Activated CD4-positive, alpha-beta T cell treated with anti-CD3 and anti-CD28 coated beads, Interleukin-2, amount 10 ng/mL, durations not matched to agents 7 days and 5 days (primary cell): ENCODE data around the gene LONP2. TPM values are rescaled to one million over a fixed set of nuclear protein-coding genes. Genes with fewer than 3 reads are reported as not detected.
"Not testable (repeated sequence)": the region's sequence is repeated elsewhere in the genome, so short reads cannot be mapped to it uniquely, and the experiment has no call there.

Experiments used
- CTCF ChIA-PET: fragments of 350-600 bp; sonication (Branson Sonifier 250); formaldehyde crosslinking; loops from one replicate; lab custom pipeline; 2021; ENCODE audit warnings: antibody characterized with exemption; lab: Charles Lee
- POLR2A ChIA-PET: fragments of 350-600 bp; sonication (Branson Sonifier 250); formaldehyde crosslinking; loops from one replicate; lab custom pipeline; 2021; ENCODE audit warnings: antibody characterized with exemption; lab: Charles Lee
- DNase-seq: peaks from one replicate; pipeline ENCODE4 v3.0.0-alpha.2; 2020
- H3K27ac Mint-ChIP-seq: one replicate; pipeline ENCODE4 v1.8.0; 2021; ENCODE audit warnings: mild to moderate bottlenecking, moderate library complexity, mixed read lengths
- H3K27me3 Mint-ChIP-seq: one replicate; pipeline ENCODE4 v1.8.0; 2021; ENCODE audit warnings: mixed read lengths
- H3K36me3 Mint-ChIP-seq: one replicate; pipeline ENCODE4 v1.8.0; 2021; ENCODE audit warnings: low read depth, mixed read lengths
- H3K4me1 Mint-ChIP-seq: one replicate; pipeline ENCODE4 v1.8.0; 2021; ENCODE audit warnings: mixed read lengths
- H3K4me3 Mint-ChIP-seq: one replicate; pipeline ENCODE4 v1.8.0; 2021; ENCODE audit warnings: mild to moderate bottlenecking, moderate library complexity, mixed read lengths
- H3K9me3 Mint-ChIP-seq: one replicate; pipeline ENCODE4 v1.8.0; 2021; ENCODE audit warnings: mixed read lengths
- total RNA-seq, 2 experiments: library from RNA; stranded (reverse); gene quantifications; one replicate each; pipeline ENCODE4 v1.2.3, GENCODE V29; 2021

The LONP2 gene
- total RNA-seq, 2 experiments from 2014 or later, result 62.8 to 68.2 TPM

DNA sequence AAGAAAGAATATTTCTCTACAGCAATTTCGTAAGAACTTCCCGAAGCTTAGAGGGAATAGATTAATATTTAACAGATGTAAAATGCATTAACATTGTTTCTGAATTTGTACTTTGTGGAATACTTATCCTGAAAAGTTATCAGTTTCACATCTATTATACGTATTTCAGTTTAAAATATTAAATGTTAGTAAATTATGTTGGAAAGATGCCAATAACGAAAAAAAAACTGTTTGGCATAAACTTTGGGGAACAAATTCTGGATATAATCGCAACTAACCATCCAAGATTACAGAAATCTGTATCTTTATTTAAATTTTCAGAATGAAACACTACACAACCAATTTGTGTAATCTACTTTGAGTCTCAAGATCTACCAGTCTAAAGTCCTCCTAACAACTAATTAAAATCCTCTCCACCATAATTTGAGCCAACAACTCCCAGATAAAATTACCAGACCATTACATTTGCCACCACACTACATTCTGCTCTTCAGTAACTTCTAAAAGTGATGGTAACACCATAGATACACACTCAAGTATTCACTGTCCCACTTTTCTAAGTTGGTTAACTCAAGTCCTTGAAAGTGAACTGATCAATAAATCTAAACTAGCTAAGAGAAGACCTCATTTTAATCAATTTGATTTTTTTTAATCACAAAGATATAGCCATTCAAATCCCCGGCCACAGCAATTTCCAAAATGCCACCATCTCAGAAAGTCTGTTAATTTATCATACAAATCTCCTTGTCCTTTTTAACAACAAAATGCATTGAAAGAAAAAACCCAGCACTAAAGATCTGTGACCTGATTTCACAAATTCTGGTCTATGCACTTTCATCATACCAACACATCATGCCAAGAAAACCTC, 139.1 kb downstream of the LONP2 start:
- CTCF ChIA-PET, result interaction anchor here (1.7 kb wide), 1 partner anchor 14 kb away, joined by 5 read pairs; no protein-coding TSS in a partner anchor
- H3K27me3 Mint-ChIP-seq, result no peaks in the 10 kb centered on the region
- POLR2A ChIA-PET, result interaction anchor here (0.7 kb wide), 1 partner anchor 18 kb away, joined by 3 read pairs; no protein-coding TSS in a partner anchor
- peak overlapping the region; percentile 94 for H3K27ac Mint-ChIP-seq
- peak overlapping the region; percentile 99 for H3K4me3 Mint-ChIP-seq
- no peaks in the 10 kb centered on the region for H3K9me3 Mint-ChIP-seq
- DNase-seq, result no peak
- H3K36me3 Mint-ChIP-seq, result peaks cover 5% of the 10 kb centered on the region
- peaks cover 40% of the 10 kb centered on the region for H3K4me1 Mint-ChIP-seq

DNA sequence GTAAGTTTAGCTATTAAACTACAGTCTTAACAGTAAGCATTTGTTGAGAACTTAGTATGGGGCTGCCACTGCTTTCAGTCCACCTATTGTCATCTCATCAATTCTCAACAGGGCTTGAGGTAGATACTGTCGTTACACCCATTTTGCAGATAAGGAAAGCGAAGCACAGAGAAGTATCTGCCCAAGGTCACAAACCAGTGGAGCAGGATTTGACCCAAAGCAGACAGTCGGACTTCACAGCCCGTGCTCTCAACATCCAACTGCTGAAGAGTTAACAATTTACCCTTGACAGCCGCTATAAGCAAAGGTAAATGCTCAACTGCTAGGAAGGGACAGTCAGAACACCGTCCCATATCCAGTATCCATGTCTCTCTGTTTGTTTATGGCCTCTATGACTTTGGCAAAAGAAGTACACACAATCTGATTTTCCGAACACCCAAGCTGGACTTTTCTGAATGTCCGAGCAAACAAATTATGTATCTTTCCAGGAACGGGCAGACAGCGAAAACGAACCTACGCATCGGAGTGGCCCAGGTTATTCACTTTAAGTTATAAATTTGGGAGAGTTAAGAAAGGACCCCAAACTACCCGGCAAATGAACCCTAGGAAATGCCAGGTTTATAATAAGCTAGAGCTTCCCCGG, 139.9 kb downstream of the LONP2 start:
- ChIA-PET CTCF (interaction anchor here (1.2 to 1.7 kb wide), 2 partner anchors 14 to 245 kb away, joined by 3 to 5 read pairs; no protein-coding TSS in a partner anchor), POLR2A (no interaction called here)
- Mint-ChIP-seq H3K27ac (peak overlapping the region; percentile 94), H3K4me1 (peaks cover 33% of the 10 kb centered on the region), H3K36me3 (peaks cover 5% of the 10 kb centered on the region), H3K9me3 (no peaks in the 10 kb centered on the region), H3K27me3 (no peaks in the 10 kb centered on the region), H3K4me3 (peak overlapping the region; percentile 99)
- peak; percentile 28 for DNase-seq

GRCh38 chr16:48384520-48385252, 140.6 kb downstream of the LONP2 start:
- peak; percentile 37 for DNase-seq
- POLR2A ChIA-PET, result no interaction called here
- H3K36me3 Mint-ChIP-seq, result peaks cover 5% of the 10 kb centered on the region
- H3K27me3 Mint-ChIP-seq, result no peaks in the 10 kb centered on the region
- no peaks in the 10 kb centered on the region for H3K9me3 Mint-ChIP-seq
- CTCF ChIA-PET, result interaction anchor here (0.7 to 3.2 kb wide), 4 partner anchors 9 to 244 kb away, joined by 3 to 12 read pairs (median 4); no protein-coding TSS in a partner anchor
- H3K4me1 Mint-ChIP-seq, result peaks cover 26% of the 10 kb centered on the region
- H3K4me3 Mint-ChIP-seq, result peak overlapping the region; percentile 99
- H3K27ac Mint-ChIP-seq, result peak overlapping the region; percentile 94

DNA sequence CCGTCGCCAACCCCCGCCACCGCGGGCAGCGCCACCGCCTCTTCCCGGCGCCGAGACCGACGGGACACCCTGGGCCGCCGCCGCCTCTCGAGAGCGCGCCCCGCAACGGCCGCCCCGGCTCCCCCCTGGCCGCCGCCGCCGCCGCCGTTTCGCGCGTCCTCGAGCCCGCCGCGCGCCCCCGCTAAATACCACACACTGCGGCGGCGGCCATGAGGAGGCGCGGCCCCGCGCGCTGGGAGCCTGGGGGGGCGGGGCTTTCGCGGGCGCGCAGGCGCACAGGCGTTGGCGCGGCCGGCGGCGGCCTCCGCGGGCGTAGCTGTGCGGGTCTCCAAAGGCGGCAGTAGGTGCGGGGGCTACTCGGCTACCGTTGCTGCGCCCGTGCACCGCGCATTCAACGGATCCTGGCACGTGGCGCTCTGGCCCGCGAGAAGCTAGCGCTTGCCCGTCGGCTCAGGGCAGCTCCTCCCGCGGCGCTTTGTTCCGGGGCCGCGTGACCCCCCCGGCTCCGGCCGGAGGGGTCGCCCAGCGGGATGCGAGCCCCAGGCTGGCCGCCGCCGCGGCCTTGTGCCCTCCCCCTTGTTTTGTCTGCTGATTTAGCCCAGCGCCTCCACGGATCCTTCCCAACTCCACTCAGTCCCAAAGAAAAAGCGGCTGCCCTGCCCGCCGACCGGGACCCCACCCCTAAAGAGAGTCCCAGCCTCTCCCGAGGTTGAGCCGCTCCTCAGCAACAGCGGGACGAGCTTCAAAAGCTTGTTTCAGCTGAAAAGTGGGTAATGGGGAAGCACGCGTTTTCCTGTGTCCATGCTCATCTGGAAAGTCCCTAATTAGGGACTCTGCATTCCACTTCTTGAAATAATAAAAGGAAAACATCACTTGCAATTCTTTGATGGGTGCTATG, 141.4 kb downstream of the LONP2 start, which contains the start of gene SIAH1:
SIAH1 (minus strand) TSS at position 161 of the 898 bp plus-strand sequence. CDS start 22,985 bp downstream, outside the sequence.
- peaks cover 21% of the 10 kb centered on the region for H3K4me1 Mint-ChIP-seq
- H3K27ac Mint-ChIP-seq, result peak within 1 kb of the TSS; percentile 94
- peaks cover 5% of the 10 kb centered on the region for H3K36me3 Mint-ChIP-seq
- no peaks in the 10 kb centered on the region for H3K9me3 Mint-ChIP-seq
- POLR2A ChIA-PET, result no interaction called here
- H3K27me3 Mint-ChIP-seq, result no peaks in the 10 kb centered on the region
- peak within 1 kb of the TSS; percentile 99 for H3K4me3 Mint-ChIP-seq
- DNase-seq, result peak; percentile 83
- CTCF ChIA-PET, result interaction anchor here (0.7 to 3.2 kb wide), 4 partner anchors 8 to 243 kb away, joined by 3 to 12 read pairs (median 3); no protein-coding TSS in a partner anchor

GRCh38 chr16:48386559-48387312, 142.6 kb downstream of the LONP2 start:
- Mint-ChIP-seq H3K4me1 (peaks cover 16% of the 10 kb centered on the region), H3K4me3 (peak overlapping the region; percentile 80), H3K36me3 (peaks cover 5% of the 10 kb centered on the region), H3K27ac (peak overlapping the region; percentile 27), H3K9me3 (no peaks in the 10 kb centered on the region), H3K27me3 (no peaks in the 10 kb centered on the region)
- ChIA-PET CTCF (interaction anchor here (0.6 to 3.2 kb wide), 5 partner anchors 11 to 237 kb away, joined by 3 to 12 read pairs (median 3); no protein-coding TSS in a partner anchor), POLR2A (no interaction called here)
- DNase-seq, result no peak

DNA sequence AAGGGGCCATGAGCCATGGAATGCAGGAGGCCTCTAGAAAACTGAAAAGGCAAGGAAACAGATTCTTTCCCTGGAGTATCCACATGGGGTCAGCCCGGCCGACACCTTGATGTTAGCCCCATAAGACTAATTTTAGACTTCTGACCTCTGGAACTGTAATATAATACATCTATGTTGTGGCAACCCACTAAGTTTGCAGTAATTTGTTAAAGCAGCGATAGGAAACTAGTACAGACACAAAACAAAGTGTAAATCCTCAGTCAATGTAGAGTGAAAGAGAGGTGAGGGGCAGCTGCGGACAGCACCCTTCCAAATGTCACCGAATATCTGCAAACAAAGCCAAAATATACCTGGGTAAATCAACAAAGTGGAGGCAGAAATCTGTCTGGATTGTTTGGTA, 148.3 kb downstream of the LONP2 start:
- H3K4me1 Mint-ChIP-seq, result peaks cover 7% of the 10 kb centered on the region
- H3K9me3 Mint-ChIP-seq, result no peaks in the 10 kb centered on the region
- H3K27me3 Mint-ChIP-seq, result no peaks in the 10 kb centered on the region
- CTCF ChIA-PET, result no interaction called here
- H3K27ac Mint-ChIP-seq, result no peak overlapping the region
- no peak overlapping the region for H3K4me3 Mint-ChIP-seq
- POLR2A ChIA-PET, result no interaction called here
- no peaks in the 10 kb centered on the region for H3K36me3 Mint-ChIP-seq
- no peak for DNase-seq

- DNase-seq, result no peak
- H3K27ac Mint-ChIP-seq, result no peak overlapping the region
- no peak overlapping the region for H3K4me3 Mint-ChIP-seq
- H3K36me3 Mint-ChIP-seq, result no peaks in the 10 kb centered on the region
- ChIA-PET POLR2A (no interaction called here), CTCF (interaction anchor here (0.6 to 1.5 kb wide), 6 partner anchors 8 to 245 kb away, joined by 3 to 5 read pairs (median 4); partner anchors contain the start of gene SIAH1)
- peaks cover 7% of the 10 kb centered on the region for H3K4me1 Mint-ChIP-seq
- H3K27me3 Mint-ChIP-seq, result no peaks in the 10 kb centered on the region
- H3K9me3 Mint-ChIP-seq, result no peaks in the 10 kb centered on the region
These were observed 149.6 kb downstream of the LONP2 start for GRCh38 chr16:48393485-48394354.

DNA sequence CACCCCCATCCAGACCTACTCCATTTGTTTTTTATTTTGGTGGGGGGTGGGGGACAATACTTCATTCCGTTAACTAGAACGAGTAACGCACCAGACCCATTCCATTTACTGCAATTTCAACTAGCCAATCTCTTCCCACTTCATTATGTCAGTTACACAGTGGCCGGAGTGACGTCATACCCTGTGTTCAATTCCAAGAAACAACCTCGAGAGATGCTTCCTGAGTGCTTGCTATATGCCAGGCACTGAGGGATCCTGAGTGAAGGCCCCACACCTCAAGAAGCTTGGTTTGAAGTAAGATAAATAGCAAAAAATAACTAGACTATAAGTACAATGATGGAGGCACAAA, 150.2 kb downstream of the LONP2 start:
- Mint-ChIP-seq H3K4me1 (peaks cover 7% of the 10 kb centered on the region), H3K4me3 (no peak overlapping the region), H3K27ac (no peak overlapping the region), H3K27me3 (no peaks in the 10 kb centered on the region), H3K9me3 (no peaks in the 10 kb centered on the region), H3K36me3 (no peaks in the 10 kb centered on the region)
- ChIA-PET CTCF (interaction anchor here (0.6 to 1.5 kb wide), 6 partner anchors 9 to 246 kb away, joined by 3 to 5 read pairs (median 4); partner anchors contain the start of gene SIAH1), POLR2A (no interaction called here)
- no peak for DNase-seq

DNA sequence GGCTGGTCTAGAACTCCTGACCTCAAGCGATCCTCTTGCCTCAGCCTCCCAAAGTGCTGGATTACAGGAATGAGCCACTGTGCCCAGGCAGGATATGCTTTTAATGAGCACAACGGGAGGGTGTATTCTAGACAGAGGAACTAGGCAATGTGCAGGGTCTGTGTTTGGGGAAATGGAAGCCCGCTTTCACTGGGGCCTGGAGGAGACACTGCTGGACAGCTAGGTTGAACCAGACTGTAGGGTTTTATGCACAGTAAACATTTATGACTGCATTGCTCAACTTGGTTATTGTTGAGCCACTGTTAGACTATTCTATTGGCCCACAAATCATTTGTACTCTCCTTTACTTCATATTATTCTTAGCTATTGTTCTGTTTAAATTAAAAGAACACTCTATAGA, 151.3 kb downstream of the LONP2 start:
- ChIA-PET POLR2A (no interaction called here), CTCF (no interaction called here)
- Mint-ChIP-seq H3K36me3 (no peaks in the 10 kb centered on the region), H3K4me3 (no peak overlapping the region), H3K27me3 (no peaks in the 10 kb centered on the region), H3K27ac (no peak overlapping the region), H3K9me3 (no peaks in the 10 kb centered on the region), H3K4me1 (peaks cover 7% of the 10 kb centered on the region)
- no peak for DNase-seq

- H3K27ac Mint-ChIP-seq, DNase-seq, H3K4me3 Mint-ChIP-seq, H3K36me3 Mint-ChIP-seq, H3K4me1 Mint-ChIP-seq, H3K9me3 Mint-ChIP-seq, POLR2A ChIA-PET, H3K27me3 Mint-ChIP-seq: not testable (repeated sequence)
- CTCF ChIA-PET, result interaction anchor here (0.6 kb wide), 1 partner anchor 29 kb away, joined by 4 read pairs; no protein-coding TSS in a partner anchor
These were observed 158.4 kb downstream of the LONP2 start for GRCh38 chr16:48402547-48402946.
